Measurements from ENCODE around the gene OR5T2. TPM values are rescaled to one million over a fixed set of nuclear protein-coding genes. Genes with fewer than 3 reads are reported as not detected.

The OR5T2 gene
- total RNA-seq, 3 donors from 2014 or later: not detected

- TF ChIP-seq POLR2AphosphoS5 (IDR thresholded peaks at IDR 0.05) (no peak), CTCF (IDR thresholded peaks at IDR 0.05) (no peak), POLR2A (IDR thresholded peaks at IDR 0.05) (no peak)
- H3K27ac ChIP-seq: no peak overlapping the region
- intact Hi-C loops (cut with DNase I; ENCODE audit: low total_unique reads): no loop called here
- DNase-seq (ENCODE audit: low spot score in 2 of 2): no peak
- no peaks in the 10 kb centered on the region for H3K36me3 ChIP-seq
- no peaks in the 10 kb centered on the region for H3K4me1 ChIP-seq
- no peaks in the 10 kb centered on the region for H3K9me3 ChIP-seq
- no peaks in the 10 kb centered on the region for H3K27me3 ChIP-seq
- H3K4me3 ChIP-seq: no peak overlapping the region
These were observed 26.3 kb downstream of the OR5T2 start for GRCh38 chr11:56207790-56208189.

- intact Hi-C loops (cut with DNase I; ENCODE audit: low total_unique reads): no loop called here
- Histone ChIP-seq H3K27ac (no peak overlapping the region), H3K4me3 (no peak overlapping the region), H3K27me3 (no peaks in the 10 kb centered on the region), H3K36me3 (no peaks in the 10 kb centered on the region), H3K9me3 (no peaks in the 10 kb centered on the region), H3K4me1 (no peaks in the 10 kb centered on the region)
- no peak for DNase-seq (ENCODE audit: low spot score in 2 of 2)
- TF ChIP-seq CTCF (IDR thresholded peaks at IDR 0.05) (no peak), POLR2A (IDR thresholded peaks at IDR 0.05) (no peak), POLR2AphosphoS5 (IDR thresholded peaks at IDR 0.05) (no peak)
These were observed 36.7 kb downstream of the OR5T2 start for GRCh38 chr11:56197367-56197766.

- Histone ChIP-seq H3K27ac (no peak overlapping the region), H3K36me3 (no peaks in the 10 kb centered on the region), H3K4me1 (no peaks in the 10 kb centered on the region), H3K4me3 (no peak overlapping the region), H3K27me3 (no peaks in the 10 kb centered on the region), H3K9me3 (peaks cover 0 to 3% of the 10 kb centered on the region in 2 donors)
- no peak for DNase-seq (ENCODE audit: low spot score in 2 of 2)
- intact Hi-C loops (cut with DNase I; ENCODE audit: low total_unique reads): no loop called here
- no peak for TF ChIP-seq CTCF (IDR thresholded peaks at IDR 0.05)
- TF ChIP-seq POLR2AphosphoS5 (IDR thresholded peaks at IDR 0.05): no peak
- no peak for TF ChIP-seq POLR2A (IDR thresholded peaks at IDR 0.05)
These were observed 37.4 kb downstream of the OR5T2 start for GRCh38 chr11:56196705-56197104.

DNA sequence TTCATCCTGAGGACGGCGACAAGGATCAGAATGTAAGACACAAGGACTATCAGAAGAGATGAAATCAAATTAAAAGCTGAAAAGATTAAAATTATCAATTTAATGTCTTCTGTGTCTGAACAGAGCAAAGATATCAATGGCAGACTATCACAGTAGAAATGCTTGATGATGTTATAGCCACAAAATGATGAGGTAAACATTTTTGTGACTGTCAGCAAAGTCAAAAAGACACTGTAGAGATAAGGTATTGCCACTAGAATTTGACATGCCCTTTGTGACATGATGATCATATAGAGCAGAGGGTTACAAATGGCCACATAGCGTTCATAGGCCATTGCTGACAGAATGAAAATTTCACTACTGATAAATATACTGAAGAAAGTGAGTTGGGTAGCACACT, 45.5 kb downstream of the OR5T2 start:
- TF ChIP-seq CTCF (IDR thresholded peaks at IDR 0.05) (no peak), POLR2A (IDR thresholded peaks at IDR 0.05) (no peak), POLR2AphosphoS5 (IDR thresholded peaks at IDR 0.05) (no peak)
- Histone ChIP-seq H3K27ac (no peak overlapping the region), H3K4me1 (no peaks in the 10 kb centered on the region), H3K36me3 (no peaks in the 10 kb centered on the region), H3K4me3 (no peak overlapping the region), H3K9me3 (peaks cover 0 to 9% of the 10 kb centered on the region in 2 donors), H3K27me3 (no peaks in the 10 kb centered on the region)
- intact Hi-C loops (cut with DNase I; ENCODE audit: low total_unique reads): no loop called here
- DNase-seq (ENCODE audit: low spot score in 2 of 2): no peak

GRCh38 chr11:56183459-56183858, 50.6 kb downstream of the OR5T2 start:
- TF ChIP-seq POLR2A (IDR thresholded peaks at IDR 0.05) (no peak), POLR2AphosphoS5 (IDR thresholded peaks at IDR 0.05) (no peak), CTCF (IDR thresholded peaks at IDR 0.05) (no peak)
- no peaks in the 10 kb centered on the region for H3K27me3 ChIP-seq

More at GRCh38 chr11:56183459-56183858, 50.6 kb downstream of the OR5T2 start:
- no peak for DNase-seq (ENCODE audit: low spot score in 2 of 2)
- intact Hi-C loops (cut with DNase I; ENCODE audit: low total_unique reads): no loop called here
- Histone ChIP-seq H3K4me1 (no peaks in the 10 kb centered on the region), H3K4me3 (no peak overlapping the region), H3K9me3 (peaks cover 5 to 15% of the 10 kb centered on the region in 2 donors), H3K36me3 (no peaks in the 10 kb centered on the region), H3K27ac (no peak overlapping the region)

Other genes starting within 250 kb of the OR5T2 start
- gene OR5F1, start 239.6 kb downstream of the OR5T2 start, total RNA-seq: not detected
- gene OR5AS1, start 206.6 kb downstream of the OR5T2 start, total RNA-seq: not detected
- not detected for gene OR8I2, start 140.9 kb downstream of the OR5T2 start, total RNA-seq
- gene OR8H2, start 130.6 kb downstream of the OR5T2 start, total RNA-seq: not detected
- not detected for gene OR8H3, start 111.9 kb downstream of the OR5T2 start, total RNA-seq
- gene OR8J3, start 94.1 kb downstream of the OR5T2 start, total RNA-seq: not detected
- gene OR8K5, start 73.9 kb downstream of the OR5T2 start, total RNA-seq: not detected
- gene OR5J2, start 57.6 kb downstream of the OR5T2 start, total RNA-seq: not detected
- not detected for gene OR5T3, start 18.0 kb upstream of the OR5T2 start, total RNA-seq
- gene OR5T1, start 39.9 kb upstream of the OR5T2 start, total RNA-seq: not detected
- not detected for gene OR8H1, start 58.0 kb upstream of the OR5T2 start, total RNA-seq
- not detected for gene OR8K3, start 80.9 kb upstream of the OR5T2 start, total RNA-seq
- not detected for gene OR8K1, start 111.8 kb upstream of the OR5T2 start, total RNA-seq
- gene OR8J1, start 120.0 kb upstream of the OR5T2 start, total RNA-seq: not detected
- gene OR8U1, start 141.4 kb upstream of the OR5T2 start, total RNA-seq: not detected
- not detected for gene OR5AL1, start 178.4 kb upstream of the OR5T2 start, total RNA-seq
- gene OR5M3, start 239.1 kb upstream of the OR5T2 start, total RNA-seq: not detected